Stimulated activated CD8-positive, alpha-beta memory T cell treated with anti-CD3 and anti-CD28 coated beads, Interleukin-15, amount 100 ng/mL, for 4 hours (primary cell): Measurements from ENCODE around the gene ANKS1B.
"Not testable (repeated sequence)": the region's sequence is repeated elsewhere in the genome, so short reads cannot be mapped to it uniquely, and the experiment has no call there.

Experiments
- DNase-seq, 2 donors: peaks; one replicate each; pipeline ENCODE4 v3.0.0-alpha.2; 2020; ENCODE audit warnings: low read depth in 2 of 2

Gene ANKS1B

DNA sequence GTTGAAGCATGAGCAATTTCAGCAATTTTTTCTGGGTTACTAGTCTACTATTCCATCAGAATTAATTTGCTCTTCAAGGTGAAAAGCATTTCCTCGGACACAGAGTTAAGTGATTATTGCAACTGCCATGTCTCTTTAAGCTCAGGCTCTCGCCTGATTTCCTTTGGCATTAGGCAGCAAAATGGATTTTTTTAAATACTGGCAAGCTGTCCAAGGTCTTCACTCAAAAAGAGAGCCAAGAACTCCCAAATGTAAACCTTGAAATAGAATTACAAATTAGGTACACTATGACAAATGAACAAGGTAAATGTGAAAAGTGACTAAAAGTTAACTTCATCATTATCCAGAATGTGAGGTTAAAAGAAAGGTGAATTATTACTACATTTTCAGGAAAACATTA is 225.3 kb downstream of the ANKS1B start:
- DNase-seq, result no peak

DNA sequence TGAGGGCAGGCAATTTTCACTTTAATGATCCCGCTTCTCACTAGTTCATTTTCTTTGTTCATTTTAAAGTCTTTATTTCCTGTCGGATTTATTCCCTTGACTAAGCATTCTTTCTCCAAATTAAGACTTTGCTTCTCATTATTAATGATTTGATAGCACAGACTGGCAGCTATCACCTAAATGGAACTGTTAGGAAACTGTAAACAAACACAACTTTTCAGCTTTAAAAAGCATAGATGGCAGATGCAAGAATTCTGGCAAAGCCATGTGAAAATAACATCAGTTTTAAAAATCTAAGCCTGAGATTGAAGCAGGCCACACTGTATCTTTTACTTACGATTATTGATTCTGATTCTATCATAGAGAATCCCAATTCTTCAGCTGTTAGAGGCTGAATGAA is 225.7 kb downstream of the ANKS1B start:
- DNase-seq, result no peak

DNA sequence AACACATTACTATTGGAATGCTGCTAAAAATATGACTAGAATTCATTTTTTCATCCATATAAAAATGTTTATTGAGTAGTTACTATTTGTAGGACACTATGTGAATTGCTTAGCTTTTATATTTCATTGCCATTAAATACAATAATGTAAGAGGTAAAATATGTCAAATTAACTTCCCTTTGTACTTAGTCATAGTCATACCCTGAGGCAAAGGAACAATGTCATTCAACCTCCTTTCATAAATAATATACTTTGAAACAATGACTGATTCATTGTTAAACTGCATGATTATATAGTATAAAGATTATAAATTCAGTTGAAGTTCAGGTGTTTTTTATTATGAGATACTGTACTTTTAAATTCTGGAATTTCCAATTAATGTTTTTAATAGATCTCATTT is 232.0 kb downstream of the ANKS1B start:
- DNase-seq, result no peak

DNA sequence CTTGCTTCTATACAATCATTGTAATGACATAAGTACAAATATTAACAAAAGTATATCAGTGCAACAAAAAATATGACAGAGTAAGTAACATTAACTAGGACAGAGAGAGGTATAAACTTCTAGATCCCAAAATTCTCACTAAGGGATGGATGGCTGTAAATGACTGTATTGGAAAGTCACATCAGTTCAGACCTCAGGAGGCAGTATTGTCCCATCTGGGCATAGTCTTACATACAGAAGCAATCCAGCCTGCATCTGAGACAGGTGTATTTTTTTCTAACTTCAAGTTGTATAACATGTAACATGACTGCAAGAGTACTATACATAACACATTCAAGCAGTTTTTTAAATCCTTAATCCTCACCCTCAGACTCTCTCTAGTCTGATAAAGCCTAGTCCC is 238.2 kb downstream of the ANKS1B start:
- DNase-seq, result no peak

DNA sequence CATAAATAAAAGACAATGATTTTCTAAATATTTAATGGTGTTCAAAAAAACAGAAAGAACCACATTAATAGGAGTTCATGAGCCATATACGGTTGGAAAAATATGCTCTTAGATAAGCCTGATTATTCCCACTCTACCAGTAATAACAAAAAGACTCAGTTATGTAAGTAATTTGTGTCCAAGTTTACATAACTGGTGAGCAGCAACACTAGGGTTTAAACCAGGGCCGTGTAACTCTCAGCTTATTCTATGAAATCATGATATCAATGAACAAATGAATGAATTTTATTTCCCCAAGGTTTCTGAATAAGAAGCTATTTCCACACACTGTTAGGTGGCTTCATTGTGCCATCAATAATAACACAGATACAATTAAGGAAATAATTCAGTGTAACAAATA is 238.8 kb downstream of the ANKS1B start:
- no peak for DNase-seq

DNA sequence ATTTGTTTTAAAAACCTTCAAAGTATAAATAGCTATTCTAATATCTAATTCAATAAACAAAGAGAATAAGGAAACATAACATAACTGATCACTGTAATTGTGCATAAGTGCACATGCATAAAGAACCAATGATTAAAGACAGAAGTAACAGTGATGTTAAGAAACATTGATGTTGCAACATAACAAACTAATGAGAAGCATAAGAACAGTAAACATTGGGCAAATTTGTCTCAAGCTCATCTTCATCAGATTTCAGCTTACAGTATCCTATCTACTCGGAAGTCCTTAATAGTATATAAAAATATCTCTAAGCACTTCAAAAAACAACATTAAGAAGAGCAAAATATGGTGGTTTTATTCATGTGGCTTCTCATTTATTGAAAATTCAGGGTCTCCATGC is 239.6 kb downstream of the ANKS1B start:
- DNase-seq, result no peak

DNA sequence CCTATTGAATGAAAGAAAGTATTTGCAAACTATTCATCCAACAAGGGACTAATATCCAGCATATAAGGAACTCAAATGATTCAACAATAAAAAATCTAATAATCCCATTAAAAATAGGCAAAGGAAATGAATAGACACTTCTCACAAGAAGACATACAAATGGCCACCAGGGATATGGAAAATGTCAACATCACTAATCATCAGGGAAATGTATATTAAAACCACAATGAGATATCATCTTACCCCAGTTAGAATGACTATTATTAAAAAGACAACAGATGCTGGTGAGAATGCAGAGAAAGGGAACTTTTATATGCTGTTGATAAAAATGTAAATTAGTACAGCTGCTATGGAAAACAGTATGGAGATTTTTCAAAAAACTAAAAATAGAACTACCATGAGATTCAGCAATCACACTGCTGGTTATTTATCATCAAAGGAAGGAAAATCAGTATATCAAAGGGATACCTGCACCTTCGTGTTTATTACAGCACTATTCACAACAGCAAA is 247.9 kb downstream of the ANKS1B start:
- no peak for DNase-seq

DNA sequence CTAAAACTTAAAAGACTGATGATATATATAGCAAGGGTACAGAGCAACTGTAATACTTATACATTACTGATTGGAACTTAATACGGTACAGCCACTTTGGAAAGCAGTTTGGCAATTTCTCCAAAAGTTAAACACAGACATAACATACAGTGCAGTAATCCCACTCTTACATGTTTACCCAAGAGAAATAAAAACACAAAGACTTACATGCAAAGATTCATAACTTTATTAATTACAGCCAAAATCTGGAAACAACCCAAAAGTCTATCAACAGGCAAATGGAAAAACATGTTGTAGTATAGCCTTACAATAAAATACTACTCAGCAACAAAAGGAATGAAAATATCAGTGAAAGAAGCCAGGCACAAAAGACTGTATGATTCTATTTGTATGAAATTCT is 252.6 kb downstream of the ANKS1B start:
- no peak for DNase-seq

DNA sequence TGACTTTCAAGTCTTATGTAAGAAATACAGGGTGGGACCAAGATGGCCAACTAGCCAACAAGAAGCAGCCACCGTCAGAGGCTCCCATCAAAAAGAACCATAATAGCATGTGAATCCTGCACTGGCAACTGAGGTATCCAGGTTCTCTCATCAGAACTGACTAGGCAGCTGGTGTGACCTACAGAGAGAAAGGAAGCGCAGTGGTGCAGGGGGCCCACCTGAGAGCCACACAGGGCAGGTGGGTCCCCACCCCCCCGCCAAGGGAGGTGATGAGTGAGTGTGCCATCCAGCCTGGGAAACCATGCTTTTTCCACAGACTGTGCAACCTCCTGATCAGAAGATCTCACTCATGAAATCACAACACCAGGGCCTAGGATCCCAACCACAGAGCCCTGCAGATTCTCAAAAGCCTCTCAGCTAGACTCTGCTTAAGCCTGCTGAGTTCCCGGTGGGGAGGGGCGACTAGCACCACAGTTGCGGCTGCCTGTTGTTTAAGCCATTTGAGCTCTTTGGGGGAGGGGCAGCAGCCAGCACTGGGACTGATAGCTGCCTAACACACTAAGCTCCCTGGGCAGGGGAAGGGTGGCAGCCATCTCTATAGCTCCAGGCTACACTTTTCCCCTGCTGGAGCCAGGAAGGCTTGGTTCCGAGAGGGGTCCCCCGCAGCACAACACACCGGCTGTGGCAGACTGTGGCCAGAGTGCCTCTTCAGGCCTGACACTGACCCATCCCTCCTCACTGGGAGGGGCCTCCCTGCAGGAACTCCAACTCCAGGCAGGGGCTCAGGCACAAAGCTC is 261.8 kb downstream of the ANKS1B start:
- DNase-seq, result no peak

DNA sequence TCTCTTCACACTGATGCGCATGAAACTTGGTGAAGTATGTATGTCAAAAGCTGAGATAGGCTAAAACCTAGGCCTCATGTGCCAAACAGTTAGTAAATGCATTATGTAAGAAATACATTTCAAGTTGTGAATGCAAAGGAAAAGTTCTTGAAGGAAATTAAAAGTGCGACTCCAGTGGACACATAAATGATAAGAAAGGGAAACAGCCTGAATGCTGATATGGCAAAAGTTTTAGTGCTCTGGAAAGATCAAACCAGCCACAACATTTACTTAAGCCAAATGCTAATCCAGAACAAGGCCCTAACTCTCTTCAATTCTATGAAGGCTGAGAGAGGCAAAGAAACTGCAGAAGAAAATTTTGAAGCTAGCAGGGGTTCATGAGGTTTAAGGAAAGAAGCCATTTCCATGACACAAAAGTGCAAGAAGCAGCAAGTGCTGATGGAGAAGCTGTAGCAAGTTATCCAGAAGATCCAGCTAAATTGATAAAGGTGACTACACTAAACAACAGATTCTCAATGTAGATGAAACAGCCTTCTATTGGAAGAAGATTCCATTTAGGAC is 262.9 kb downstream of the ANKS1B start:
- no peak for DNase-seq

DNA sequence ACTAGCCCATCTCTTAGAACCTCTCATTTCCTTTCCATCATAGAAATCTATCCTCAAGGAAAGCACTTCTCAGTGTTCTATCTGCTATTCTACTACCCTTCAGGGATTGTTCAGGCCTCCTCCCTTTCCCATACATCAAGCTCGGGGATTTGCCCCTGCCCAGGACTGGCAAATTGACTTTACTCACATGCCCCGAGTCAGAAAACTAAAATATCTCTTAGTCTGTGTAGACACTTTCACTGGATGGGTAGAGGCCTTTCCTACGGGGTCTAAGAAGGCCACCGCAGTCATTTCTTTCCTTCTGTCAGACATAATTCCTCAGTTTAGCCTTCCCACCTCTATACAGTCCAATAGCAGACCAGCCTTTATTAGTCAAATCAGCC is 264.7 kb downstream of the ANKS1B start:
- not testable (repeated sequence) for DNase-seq

DNA sequence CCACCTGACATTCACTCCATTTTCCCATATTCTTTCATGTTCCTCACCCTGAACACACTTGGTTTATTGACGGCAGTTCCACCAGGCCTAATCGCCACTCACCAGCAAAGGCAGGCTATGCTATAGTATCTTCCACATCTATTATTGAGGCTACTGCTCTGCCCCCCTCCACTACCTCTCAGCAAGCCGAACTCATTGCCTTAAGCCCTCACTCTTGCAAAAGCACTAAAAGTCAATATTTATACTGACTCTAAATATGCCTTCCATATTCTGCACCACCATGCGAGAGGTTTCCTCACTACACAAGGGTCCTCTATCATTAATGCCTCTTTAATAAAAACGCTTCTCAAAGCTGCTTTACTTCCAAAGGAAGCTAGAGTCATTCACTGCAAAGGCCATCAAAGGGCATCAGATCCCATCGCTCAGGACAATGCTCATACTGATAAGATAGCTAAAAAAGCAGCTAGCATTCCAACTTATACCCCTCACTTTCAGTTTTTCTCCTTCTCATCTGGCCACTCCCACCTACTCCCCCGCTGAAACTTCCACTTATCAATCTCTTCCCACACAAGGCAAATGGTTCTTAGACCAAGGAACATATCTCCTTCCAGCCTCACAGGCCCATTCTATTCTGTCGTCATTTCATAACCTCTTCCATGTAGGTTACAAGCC is 265.2 kb downstream of the ANKS1B start:
- DNase-seq, result not testable (repeated sequence)

DNA sequence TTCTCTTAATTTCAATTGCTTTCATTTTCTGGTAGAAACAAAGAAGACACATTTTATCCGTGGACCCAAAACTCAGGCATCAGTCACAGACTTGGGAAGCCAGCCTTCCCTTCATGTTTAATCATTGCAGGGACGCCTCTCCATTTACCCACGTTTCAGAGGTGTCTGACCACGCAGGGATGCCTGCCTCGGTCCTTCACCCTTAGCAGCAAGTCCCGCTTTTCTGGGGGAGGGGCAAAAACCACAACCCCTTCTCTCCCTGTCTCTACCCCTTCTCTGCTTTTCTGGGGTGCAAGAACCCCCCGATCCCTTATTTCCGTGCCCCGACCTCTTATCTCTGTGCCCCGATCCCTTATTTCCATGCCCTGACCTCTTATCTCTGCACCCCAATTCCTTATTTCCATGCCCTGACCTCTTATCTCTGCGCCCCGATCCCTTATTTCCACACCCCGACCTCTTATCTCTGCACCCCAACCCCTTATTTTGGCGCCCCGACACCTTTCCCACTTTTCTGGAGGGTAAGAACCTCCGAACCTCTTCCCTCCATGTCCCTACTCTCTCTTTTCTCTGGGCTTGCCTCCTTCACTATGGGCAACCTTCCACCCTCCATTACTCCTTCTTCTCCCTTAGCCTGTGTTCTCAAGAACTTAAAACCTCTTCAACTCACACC is 268.8 kb downstream of the ANKS1B start:
- DNase-seq, result not testable (repeated sequence)

DNA sequence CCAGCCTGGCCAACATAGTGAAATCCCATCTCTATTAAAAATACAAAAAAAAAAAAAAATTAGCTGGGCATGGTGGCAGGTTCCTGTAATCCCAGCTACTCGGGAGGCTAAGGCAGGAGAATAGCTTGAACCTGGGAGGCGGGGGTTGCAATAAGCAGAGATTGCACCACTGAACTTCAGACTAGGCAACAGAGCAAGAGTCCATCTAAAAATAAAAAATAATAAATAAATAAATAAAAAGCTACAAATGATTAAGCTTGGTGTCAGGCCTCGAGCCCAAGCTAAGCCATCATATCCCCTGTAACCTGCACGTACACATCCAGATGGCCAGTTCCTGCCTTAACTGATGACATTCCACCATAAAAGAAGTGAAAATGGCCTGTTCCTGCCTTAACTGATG is 269.8 kb downstream of the ANKS1B start:
- not testable (repeated sequence) for DNase-seq

DNA sequence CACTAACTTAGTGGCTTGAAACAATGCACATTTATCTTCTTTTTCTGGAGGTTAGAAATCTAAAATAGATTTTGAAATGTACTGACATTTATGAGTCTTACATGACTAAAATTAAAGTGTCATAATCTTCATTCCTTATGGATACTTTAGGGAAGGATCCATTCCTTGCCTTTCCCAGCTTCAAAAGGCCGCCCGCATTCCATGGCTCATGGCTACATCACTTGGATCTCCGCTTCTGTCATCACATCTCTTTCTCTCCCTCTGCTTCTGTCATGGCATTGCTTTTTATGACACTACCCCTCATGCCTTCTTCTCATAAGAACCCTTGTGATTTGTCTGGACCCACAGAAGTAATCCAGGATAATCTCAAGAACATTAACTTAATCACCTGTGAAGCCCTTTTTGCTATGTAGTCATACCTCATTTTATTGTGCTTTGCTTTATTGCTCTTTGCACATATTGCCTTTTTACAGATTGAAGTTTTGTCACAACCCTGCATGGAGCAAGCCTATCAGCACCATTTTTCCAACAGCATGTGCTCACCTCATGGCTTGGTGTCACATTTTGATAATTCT is 270.7 kb downstream of the ANKS1B start:
- DNase-seq, result no peak

DNA sequence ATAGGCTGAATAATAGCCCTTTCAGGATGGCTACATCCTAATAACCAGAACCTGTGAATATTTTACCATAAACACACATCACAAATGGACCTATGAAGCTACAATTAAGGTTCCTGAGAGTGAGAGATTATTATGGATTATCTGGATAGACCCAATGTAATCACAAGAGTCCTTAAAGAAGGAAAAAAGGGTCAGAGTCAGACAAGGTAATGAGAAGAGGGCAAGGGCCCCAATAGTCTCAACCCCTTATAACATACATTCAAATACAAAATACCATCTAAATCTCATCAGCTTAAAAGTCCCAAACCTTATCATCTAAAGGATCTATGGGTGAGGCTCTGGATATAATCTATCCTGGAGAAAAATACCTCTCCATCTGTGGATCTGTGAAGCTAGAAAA is 272.5 kb downstream of the ANKS1B start:
- no peak for DNase-seq

DNA sequence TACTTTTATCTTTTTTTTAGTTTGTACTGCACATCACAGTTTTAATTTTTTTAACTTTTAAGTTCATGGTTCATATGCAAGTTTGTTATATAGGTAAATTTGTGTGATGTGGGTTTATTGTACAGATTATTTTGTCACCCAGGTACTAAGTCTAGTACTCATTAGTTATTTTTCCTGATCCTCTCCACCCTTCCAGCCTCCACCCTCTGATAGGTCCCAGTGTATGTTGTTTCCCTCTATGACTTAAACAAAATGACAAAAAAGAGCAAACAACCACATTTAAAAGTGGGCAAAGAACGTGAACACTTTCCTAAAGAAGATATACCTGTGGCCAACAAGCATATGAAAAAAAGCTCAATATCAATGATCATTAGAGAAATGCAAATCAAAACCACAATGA is 273.5 kb downstream of the ANKS1B start:
- DNase-seq, result no peak

DNA sequence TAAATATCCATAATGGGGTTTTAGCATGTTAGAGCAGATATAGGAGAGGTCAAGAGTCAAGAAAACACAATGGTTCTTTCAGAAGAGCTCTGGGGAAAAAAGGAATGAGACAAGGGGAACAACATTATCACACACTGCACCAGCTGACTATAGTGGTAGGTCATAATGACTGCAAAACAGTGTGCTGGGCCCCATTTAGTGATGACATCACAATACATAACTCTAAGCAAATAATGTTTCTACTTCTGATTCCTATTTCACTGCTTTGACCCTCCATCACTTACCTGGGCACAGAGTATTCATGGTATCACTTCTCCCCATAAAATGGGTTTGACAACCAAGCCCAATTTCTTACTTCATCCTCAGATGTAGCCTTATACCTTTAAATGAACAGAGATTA is 275.1 kb downstream of the ANKS1B start:
- no peak for DNase-seq

DNA sequence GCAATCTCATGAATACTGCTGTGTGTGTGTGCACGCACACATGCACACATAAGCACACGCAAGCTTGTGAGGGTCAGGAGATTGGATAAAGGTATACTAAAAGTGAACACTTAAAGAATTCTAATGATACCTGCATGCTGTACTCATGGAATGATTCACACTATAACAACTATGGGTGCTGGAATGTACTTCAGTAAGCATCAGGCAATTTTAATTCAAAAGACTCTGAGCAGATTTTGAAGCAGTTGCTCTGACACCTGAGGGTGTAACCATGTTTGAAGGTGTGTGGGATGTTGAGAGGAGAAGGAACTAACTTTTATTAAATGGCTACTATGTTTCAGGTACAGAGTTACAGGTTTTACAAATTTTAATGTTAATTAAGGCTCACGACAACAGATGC is 275.6 kb downstream of the ANKS1B start:
- DNase-seq, result no peak

DNA sequence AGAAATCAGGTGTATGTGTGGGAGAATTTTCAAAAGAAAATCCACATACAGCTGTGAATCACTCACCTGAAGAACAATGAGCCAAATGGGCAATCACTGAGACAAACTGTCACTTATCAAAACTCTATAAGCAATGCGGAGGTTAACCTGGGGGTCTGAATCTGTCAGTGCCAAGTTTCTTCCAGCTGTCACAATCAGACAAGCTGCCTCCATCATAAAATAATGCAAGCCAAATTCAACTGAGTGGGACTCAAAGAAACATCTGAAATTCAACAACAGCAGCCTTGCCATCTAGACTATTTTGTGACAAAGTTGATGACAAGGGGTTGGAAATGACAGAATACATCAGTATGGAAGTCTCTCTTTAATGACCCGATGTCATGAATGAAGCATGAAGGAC is 276.9 kb downstream of the ANKS1B start:
- DNase-seq, result no peak

DNA sequence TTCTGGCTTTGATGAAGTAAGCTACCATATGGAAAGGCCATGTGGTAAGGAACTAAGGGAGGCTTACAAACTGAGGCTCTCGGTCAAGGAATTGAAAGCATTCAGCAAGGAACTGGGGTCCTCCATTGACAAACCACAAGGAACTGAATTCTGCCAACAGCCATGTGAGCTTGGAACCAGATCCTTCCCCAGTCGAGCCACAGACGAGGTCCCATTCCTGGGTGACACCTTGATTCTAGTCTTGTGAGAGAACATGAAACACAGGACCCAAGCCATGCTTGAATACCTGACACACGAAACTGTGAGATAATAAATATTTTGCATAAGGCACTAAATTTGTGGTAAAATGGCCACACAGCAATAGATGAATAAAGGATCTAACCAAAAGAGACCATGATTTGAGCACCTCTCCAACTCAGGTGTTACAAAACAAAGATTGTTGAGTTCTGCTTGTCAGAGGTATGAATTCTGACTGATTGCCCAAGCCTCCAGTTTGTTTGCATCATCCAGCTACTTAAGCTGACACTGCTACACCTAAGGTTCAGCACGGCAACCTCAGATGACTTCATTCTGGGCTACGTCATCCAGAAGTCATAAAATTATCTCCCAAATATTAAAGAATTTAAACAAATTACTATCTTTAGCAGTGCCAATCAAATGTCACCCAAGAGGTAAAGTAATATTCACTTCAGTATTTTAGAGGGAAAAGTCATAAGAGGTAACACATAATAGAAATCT is 277.8 kb downstream of the ANKS1B start:
- DNase-seq, result no peak
